Keratinocyte (primary cell): Measurements from ENCODE around the gene IVNS1ABP.

ENCODE experiments used
- EZH2 ChIP-seq: IDR thresholded peaks from one replicate; pipeline ENCODE4 v1.6.1; 2012; ENCODE audit warnings: inconsistent platforms, mild to moderate bottlenecking, low read length, moderate library complexity
- TF ChIP-seq, protein P1 (sequence below), 3 experiments: IDR thresholded peaks in 1 of 3; conservative IDR thresholded peaks in 1 of 3; optimal IDR thresholded peaks in 1 of 3; 2 replicates in 2 of 3; 3 replicates in 1 of 3; pipeline versions ENCODE3 to v1.5.1; 2011; ENCODE audit warnings: low read length in 3 of 3, mild to moderate bottlenecking in 3 of 3, moderate library complexity in 2 of 3, control low read depth in 1 of 3, inconsistent platforms in 1 of 3; ENCODE audit not compliant: insufficient read depth in 2 of 3; ENCODE audit errors: extremely low read depth in 1 of 3

DNA sequence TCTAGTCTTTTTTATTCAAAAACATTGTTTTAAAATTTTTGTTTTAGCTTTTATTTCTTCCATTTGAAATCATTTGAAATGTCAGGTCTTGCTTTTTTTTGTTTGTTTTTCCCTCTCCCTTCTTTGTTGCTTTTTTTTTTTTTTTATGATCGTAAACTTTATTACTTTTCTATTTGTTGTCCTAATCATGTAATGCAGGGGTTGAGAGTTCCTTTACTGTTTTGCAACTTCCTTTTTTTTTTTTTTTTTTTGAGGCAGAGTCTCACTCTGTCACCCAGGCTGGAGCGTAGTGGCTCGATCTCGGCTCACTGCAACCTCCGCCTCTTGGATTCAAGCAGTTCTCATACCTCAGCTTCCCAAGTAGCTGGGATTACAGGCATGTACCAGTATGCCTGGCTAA is 24.8 kb downstream of the IVNS1ABP start:
- TF ChIP-seq, protein P1, sequence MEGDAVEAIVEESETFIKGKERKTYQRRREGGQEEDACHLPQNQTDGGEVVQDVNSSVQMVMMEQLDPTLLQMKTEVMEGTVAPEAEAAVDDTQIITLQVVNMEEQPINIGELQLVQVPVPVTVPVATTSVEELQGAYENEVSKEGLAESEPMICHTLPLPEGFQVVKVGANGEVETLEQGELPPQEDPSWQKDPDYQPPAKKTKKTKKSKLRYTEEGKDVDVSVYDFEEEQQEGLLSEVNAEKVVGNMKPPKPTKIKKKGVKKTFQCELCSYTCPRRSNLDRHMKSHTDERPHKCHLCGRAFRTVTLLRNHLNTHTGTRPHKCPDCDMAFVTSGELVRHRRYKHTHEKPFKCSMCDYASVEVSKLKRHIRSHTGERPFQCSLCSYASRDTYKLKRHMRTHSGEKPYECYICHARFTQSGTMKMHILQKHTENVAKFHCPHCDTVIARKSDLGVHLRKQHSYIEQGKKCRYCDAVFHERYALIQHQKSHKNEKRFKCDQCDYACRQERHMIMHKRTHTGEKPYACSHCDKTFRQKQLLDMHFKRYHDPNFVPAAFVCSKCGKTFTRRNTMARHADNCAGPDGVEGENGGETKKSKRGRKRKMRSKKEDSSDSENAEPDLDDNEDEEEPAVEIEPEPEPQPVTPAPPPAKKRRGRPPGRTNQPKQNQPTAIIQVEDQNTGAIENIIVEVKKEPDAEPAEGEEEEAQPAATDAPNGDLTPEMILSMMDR (optimal IDR thresholded peaks at IDR 0.05 in 1 of 3, IDR thresholded peaks at IDR 0.05 in 1 of 3, conservative IDR thresholded peaks at IDR 0.05 in 1 of 3; ENCODE audit: extremely low read depth in 1 of 3, insufficient read depth in 2 of 3, low read length in 3 of 3), result no peak
- TF ChIP-seq EZH2, result no peak
